ENCODE data around the gene ZFY.

GRCh38 chrY:2972708-2973107, 37.5 kb downstream of the ZFY start:
- TF ChIP-seq POLR2A (IDR thresholded peaks at IDR 0.05; ENCODE audit: low read length) (no peak), GATA1 (IDR thresholded peaks at IDR 0.05; ENCODE audit: low read depth, low read length) (no peak)
